ENCODE results near the gene LRRC4C. TPM values are rescaled to one million over a fixed set of nuclear protein-coding genes. Genes with fewer than 3 reads are reported as not detected.

Gene LRRC4C
- total and polyA plus RNA-seq, 12 donors: 0.15 to 0.93 (median 0.40) TPM

DNA sequence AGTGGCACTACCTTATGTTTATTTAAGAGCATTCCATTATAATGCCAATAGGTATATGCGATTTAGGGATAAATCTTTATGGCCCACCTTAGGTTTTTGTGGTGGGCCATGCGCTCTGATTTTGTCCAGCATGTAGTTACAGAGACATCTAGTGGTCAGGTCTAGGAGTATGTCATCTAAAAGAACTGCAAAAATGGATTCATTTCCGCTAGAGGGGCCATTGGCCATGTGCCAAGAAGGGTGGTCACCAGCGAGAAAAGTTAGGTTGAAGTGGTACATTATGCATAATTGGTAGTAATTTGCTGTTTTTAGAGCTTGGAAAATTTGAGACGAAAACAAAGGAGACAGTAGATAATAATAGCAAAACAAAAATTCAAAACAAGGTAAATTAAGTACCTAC, 27.7 kb downstream of the LRRC4C start:
- Histone ChIP-seq H3K27me3 (no peaks in the 10 kb centered on the region), H3K9me3 (no peaks in the 10 kb centered on the region), H3K27ac (no peak overlapping the region), H3K4me1 (no peaks in the 10 kb centered on the region), H3K36me3 (no peaks in the 10 kb centered on the region), H3K4me3 (no peak overlapping the region)
- WGBS, 2 donors: 43 to 46% methylated on average over 5 of the region's 5 CpGs
- ATAC-seq (no peak), DNase-seq (no peak)
- intact Hi-C loops (cut with DNase I): loop anchor here in 1 of 10 donors (10.0 kb wide), 1 partner anchor 187 kb away; no protein-coding TSS in a partner anchor
- TF ChIP-seq, protein P1, sequence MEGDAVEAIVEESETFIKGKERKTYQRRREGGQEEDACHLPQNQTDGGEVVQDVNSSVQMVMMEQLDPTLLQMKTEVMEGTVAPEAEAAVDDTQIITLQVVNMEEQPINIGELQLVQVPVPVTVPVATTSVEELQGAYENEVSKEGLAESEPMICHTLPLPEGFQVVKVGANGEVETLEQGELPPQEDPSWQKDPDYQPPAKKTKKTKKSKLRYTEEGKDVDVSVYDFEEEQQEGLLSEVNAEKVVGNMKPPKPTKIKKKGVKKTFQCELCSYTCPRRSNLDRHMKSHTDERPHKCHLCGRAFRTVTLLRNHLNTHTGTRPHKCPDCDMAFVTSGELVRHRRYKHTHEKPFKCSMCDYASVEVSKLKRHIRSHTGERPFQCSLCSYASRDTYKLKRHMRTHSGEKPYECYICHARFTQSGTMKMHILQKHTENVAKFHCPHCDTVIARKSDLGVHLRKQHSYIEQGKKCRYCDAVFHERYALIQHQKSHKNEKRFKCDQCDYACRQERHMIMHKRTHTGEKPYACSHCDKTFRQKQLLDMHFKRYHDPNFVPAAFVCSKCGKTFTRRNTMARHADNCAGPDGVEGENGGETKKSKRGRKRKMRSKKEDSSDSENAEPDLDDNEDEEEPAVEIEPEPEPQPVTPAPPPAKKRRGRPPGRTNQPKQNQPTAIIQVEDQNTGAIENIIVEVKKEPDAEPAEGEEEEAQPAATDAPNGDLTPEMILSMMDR (IDR thresholded peaks at IDR 0.05): peak; percentile 7 to 68 (median 41)

DNA sequence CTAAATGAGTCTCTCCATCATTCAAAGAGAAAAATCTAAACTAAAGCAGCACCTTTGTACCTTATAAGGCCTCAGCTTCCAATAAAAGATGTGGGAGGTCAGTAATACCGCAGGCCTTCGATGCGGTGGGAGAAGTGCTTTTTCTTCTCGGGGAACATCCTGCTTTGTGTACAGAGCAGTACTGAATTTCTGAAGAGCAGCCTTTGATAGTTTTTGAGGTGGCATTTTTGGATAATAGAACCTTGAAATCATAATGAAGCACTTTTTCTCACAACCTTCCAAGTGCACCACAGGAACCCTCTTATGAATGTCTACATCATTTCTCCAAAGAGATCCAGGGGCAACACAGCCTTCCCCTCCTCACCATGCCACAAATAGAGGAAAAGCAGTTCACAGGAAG, 39.6 kb downstream of the LRRC4C start:
- DNase-seq (no peak), ATAC-seq (no peak)
- Histone ChIP-seq H3K4me1 (no peaks in the 10 kb centered on the region), H3K36me3 (no peaks in the 10 kb centered on the region), H3K4me3 (no peak overlapping the region), H3K9me3 (no peaks in the 10 kb centered on the region), H3K27ac (no peak overlapping the region), H3K27me3 (no peaks in the 10 kb centered on the region)
- intact Hi-C loops (cut with DNase I): no loop called here
- TF ChIP-seq, protein P1 (IDR thresholded peaks at IDR 0.05): no peak
- 94% methylated on average over 4 of the region's 4 CpGs for WGBS, 2 donors

DNA sequence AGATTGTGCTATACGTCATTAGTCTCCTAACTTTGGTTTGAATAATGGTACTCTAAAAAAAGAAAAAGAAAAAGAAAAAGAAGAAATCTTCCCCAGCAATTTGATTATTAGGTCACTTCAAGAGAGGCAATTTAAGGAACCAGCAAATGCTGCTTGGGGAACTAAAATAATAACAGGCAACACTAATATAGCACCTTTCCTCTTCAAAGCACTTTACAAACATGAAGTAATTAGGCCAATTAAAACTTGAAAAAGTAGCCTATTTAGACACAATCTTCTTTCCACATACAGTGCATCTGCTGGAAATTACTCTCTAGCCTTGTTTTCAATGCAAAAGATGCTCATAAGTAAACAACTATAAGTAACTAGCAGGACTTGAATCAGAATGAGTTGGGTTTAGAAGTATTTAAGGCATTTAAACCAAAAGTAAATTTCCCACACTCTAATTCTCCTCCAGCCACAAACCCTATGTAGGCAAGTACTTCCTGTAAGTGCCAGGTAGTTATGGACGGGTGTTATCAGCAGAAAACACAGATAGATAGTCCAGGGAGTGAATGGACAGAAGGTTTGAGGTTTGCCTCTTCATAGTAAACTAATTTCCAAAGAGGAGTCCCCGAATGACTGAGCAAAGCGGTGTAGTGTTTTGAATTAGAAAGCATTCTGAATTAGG, 44.5 kb downstream of the LRRC4C start:
- intact Hi-C loops (cut with DNase I): no loop called here
- Histone ChIP-seq H3K4me3 (no peak overlapping the region), H3K4me1 (no peaks in the 10 kb centered on the region), H3K9me3 (no peaks in the 10 kb centered on the region), H3K27me3 (no peaks in the 10 kb centered on the region), H3K36me3 (no peaks in the 10 kb centered on the region), H3K27ac (no peak overlapping the region)
- no peak for ATAC-seq
- whole genome bisulfite sequencing, 2 donors: 64 to 71% methylated on average over 4 of the region's 4 CpGs
- no peak for DNase-seq
- TF ChIP-seq, protein P1 (IDR thresholded peaks at IDR 0.05): no peak

DNA sequence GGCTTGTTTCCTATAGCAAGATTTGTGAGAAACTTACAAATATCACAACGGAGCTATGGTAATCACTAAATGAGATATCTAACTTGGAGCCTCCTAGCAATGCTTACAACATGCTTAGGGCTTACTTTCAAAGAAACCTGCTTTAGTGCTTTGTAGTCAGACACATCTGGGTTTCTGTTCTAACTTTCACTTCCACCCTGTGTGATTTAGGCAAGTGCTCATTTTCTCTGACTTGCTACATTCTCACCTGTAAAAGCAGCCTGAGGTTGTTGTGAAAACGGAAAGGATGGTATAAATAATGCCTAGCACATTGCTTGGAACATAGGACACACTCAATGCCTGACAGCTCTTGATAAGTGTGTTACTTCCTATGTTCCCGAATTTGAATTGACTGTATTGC, 45.6 kb downstream of the LRRC4C start:
- intact Hi-C loops (cut with DNase I): no loop called here
- ATAC-seq: no peak
- Histone ChIP-seq H3K4me3 (no peak overlapping the region), H3K4me1 (no peaks in the 10 kb centered on the region), H3K27me3 (no peaks in the 10 kb centered on the region), H3K9me3 (no peaks in the 10 kb centered on the region), H3K27ac (no peak overlapping the region), H3K36me3 (no peaks in the 10 kb centered on the region)
- 31 to 34% methylated on average over 3 of the region's 3 CpGs for WGBS, 2 donors
- TF ChIP-seq, protein P1 (IDR thresholded peaks at IDR 0.05): no peak
- DNase-seq: no peak
